Measurements from ENCODE around the gene NR1H4.

DNA sequence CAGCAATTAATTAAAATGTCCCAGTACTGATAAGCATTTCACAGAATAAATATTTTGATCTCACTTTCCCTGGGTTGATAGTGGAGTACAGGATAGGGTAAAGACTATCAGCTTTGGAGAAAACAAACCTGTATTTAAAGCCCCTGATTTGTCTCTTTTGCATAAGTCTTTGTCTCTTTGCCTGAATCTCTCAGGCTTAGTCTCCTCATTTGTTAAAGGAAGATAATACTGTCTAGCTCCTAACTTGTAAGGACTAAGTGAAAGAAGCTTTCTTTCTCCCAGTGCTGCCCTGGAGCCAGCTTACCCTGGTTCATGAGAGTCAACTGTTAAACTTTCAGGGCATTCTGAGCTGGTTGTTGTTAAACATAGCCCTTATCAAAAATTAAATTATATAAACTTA is 5.5 kb upstream of the NR1H4 start:
- TF ChIP-seq, protein P1, sequence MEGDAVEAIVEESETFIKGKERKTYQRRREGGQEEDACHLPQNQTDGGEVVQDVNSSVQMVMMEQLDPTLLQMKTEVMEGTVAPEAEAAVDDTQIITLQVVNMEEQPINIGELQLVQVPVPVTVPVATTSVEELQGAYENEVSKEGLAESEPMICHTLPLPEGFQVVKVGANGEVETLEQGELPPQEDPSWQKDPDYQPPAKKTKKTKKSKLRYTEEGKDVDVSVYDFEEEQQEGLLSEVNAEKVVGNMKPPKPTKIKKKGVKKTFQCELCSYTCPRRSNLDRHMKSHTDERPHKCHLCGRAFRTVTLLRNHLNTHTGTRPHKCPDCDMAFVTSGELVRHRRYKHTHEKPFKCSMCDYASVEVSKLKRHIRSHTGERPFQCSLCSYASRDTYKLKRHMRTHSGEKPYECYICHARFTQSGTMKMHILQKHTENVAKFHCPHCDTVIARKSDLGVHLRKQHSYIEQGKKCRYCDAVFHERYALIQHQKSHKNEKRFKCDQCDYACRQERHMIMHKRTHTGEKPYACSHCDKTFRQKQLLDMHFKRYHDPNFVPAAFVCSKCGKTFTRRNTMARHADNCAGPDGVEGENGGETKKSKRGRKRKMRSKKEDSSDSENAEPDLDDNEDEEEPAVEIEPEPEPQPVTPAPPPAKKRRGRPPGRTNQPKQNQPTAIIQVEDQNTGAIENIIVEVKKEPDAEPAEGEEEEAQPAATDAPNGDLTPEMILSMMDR (conservative IDR thresholded peaks at IDR 0.05 in 1 of 2, IDR thresholded peaks at IDR 0.05 in 1 of 2; ENCODE audit: extremely low read depth in 1 of 2, insufficient read depth in 1 of 2, low read depth in 1 of 2, low read length in 2 of 2) = no peak
- no peak for TF ChIP-seq EZH2 (IDR thresholded peaks at IDR 0.05; ENCODE audit: borderline replicate concordance, low read length)
